H9 (cell line): ENCODE measurements around the gene ACSF3. TPM values are rescaled to one million over a fixed set of nuclear protein-coding genes. Genes with fewer than 3 reads are reported as not detected.

Experiments
- DNase-seq: peaks from one replicate; pipeline ENCODE4 v3.0.0-alpha.2; 2017
- H2AFZ ChIP-seq: one replicate; pipeline ENCODE4 v1.6.1; 2013; ENCODE audit warnings: mild to moderate bottlenecking, low read length, control low read depth, moderate library complexity
- H2AK5ac ChIP-seq: 2 replicates; pipeline ENCODE4 v1.6.1; 2013; ENCODE audit warnings: low read length, control low read depth, mixed read lengths; ENCODE audit not compliant: insufficient read length
- H2BK120ac ChIP-seq: one replicate; pipeline ENCODE4 v1.6.1; 2013; ENCODE audit warnings: low read depth, mild to moderate bottlenecking, low read length, control low read depth, inconsistent platforms; ENCODE audit not compliant: poor library complexity, severe bottlenecking
- H2BK12ac ChIP-seq: 2 replicates; pipeline ENCODE4 v1.6.1; 2013; ENCODE audit warnings: low read length, control low read depth, mixed read lengths, low read depth; ENCODE audit not compliant: insufficient read length
- H2BK15ac ChIP-seq: 2 replicates; pipeline ENCODE4 v1.6.1; 2013; ENCODE audit warnings: low read depth, low read length, control low read depth
- H2BK20ac ChIP-seq: one replicate; pipeline ENCODE4 v1.6.1; 2013; ENCODE audit warnings: low read depth, mild to moderate bottlenecking, low read length, control low read depth, inconsistent platforms; ENCODE audit not compliant: poor library complexity, severe bottlenecking
- H2BK5ac ChIP-seq: 2 replicates; pipeline ENCODE4 v1.6.1; 2013; ENCODE audit warnings: low read length, control low read depth, mixed read lengths; ENCODE audit not compliant: insufficient read length
- H3K14ac ChIP-seq: 2 replicates; pipeline ENCODE4 v1.6.1; 2013; ENCODE audit warnings: low read length, control low read depth; ENCODE audit not compliant: insufficient read depth
- H3K18ac ChIP-seq: 2 replicates; pipeline ENCODE4 v1.6.1; 2013; ENCODE audit warnings: low read depth, mild to moderate bottlenecking, mixed read lengths, low read length, control low read depth; ENCODE audit not compliant: insufficient read length
- H3K23ac ChIP-seq: 2 replicates; pipeline ENCODE4 v1.6.1; 2013; ENCODE audit warnings: low read length, control low read depth, mixed read lengths, low read depth; ENCODE audit not compliant: insufficient read length
- H3K23me2 ChIP-seq: 2 replicates; pipeline ENCODE4 v1.6.1; 2013; ENCODE audit warnings: low read depth, mild to moderate bottlenecking, mixed read lengths, low read length, control low read depth; ENCODE audit not compliant: insufficient read length, poor library complexity, severe bottlenecking
- H3K27ac ChIP-seq: 2 replicates; pipeline ENCODE4 v1.5.1; 2013; ENCODE audit warnings: low read length, control low read depth, mixed read lengths, low read depth; ENCODE audit not compliant: insufficient read length
- H3K27me3 ChIP-seq: 2 replicates; pipeline ENCODE4 v1.6.1; 2013; ENCODE audit warnings: low read length, control low read depth, inconsistent platforms; ENCODE audit not compliant: insufficient read depth
- H3K4ac ChIP-seq: 2 replicates; pipeline ENCODE4 v1.6.1; 2013; ENCODE audit warnings: low read depth, mild to moderate bottlenecking, control low read depth, inconsistent platforms, low read length, moderate library complexity
- H3K4me1 ChIP-seq: 2 replicates; pipeline ENCODE4 v1.6.1; 2013; ENCODE audit warnings: low read length, control low read depth, inconsistent platforms; ENCODE audit not compliant: insufficient read depth
- H3K4me2 ChIP-seq: 2 replicates; pipeline ENCODE4 v1.6.1; 2013; ENCODE audit warnings: low read length, control low read depth, mixed read lengths; ENCODE audit not compliant: insufficient read length, insufficient read depth
- H3K56ac ChIP-seq: 2 replicates; pipeline ENCODE4 v1.6.1; 2013; ENCODE audit warnings: low read depth, mild to moderate bottlenecking, mixed read lengths, low read length, control low read depth; ENCODE audit not compliant: insufficient read length
- H3K79me1 ChIP-seq: 2 replicates; pipeline ENCODE4 v1.6.1; 2013; ENCODE audit warnings: low read depth, mild to moderate bottlenecking, moderate library complexity, low read length, control low read depth, inconsistent platforms; ENCODE audit not compliant: insufficient read depth, poor library complexity, severe bottlenecking
- H3K79me2 ChIP-seq: 2 replicates; pipeline ENCODE4 v1.6.1; 2013; ENCODE audit warnings: low read length, control low read depth, inconsistent platforms; ENCODE audit not compliant: insufficient read depth
- H3K9ac ChIP-seq: 2 replicates; pipeline ENCODE4 v1.6.1; 2013; ENCODE audit warnings: low read length, control low read depth, mixed read lengths; ENCODE audit not compliant: insufficient read length; ENCODE audit errors: extremely low read depth
- H3K9me3 ChIP-seq: one replicate; pipeline ENCODE4 v1.6.1; 2013; ENCODE audit warnings: low read depth, low read length, inconsistent platforms; ENCODE audit not compliant: control insufficient read depth
- H3T11ph ChIP-seq: one replicate; pipeline ENCODE4 v1.6.1; 2013; ENCODE audit warnings: mild to moderate bottlenecking, low read length, control low read depth, inconsistent platforms
- H4K20me1 ChIP-seq: one replicate; pipeline ENCODE4 v1.6.1; 2013; ENCODE audit not compliant: control insufficient read depth, insufficient read length, insufficient read depth
- H4K5ac ChIP-seq: 2 replicates; pipeline ENCODE4 v1.6.1; 2013; ENCODE audit warnings: low read depth, mild to moderate bottlenecking, mixed read lengths, low read length, control low read depth; ENCODE audit not compliant: insufficient read length
- H4K8ac ChIP-seq: replicated peaks from 2 replicates; pipeline ENCODE4 v1.6.1; 2013; ENCODE audit warnings: low read length, control low read depth, mixed read lengths, low read depth; ENCODE audit not compliant: insufficient read length
- H4K91ac ChIP-seq: 2 replicates; pipeline ENCODE4 v1.6.1; 2013; ENCODE audit warnings: low read depth, mild to moderate bottlenecking, moderate library complexity, mixed read lengths, low read length, control low read depth; ENCODE audit not compliant: insufficient read length
- H3K27ac Mint-ChIP-seq, 3 experiments: 2 replicates in 2 of 3; 3 replicates in 1 of 3; pipeline ENCODE4 v1.8.0; 2020 to 2021; ENCODE audit warnings: mixed read lengths in 3 of 3, mild to moderate bottlenecking in 1 of 3, moderate library complexity in 1 of 3
- H3K27me3 Mint-ChIP-seq: 2 replicates; pipeline ENCODE4 v1.8.0; 2021; ENCODE audit warnings: low read depth, mild to moderate bottlenecking, moderate library complexity, mixed read lengths
- H3K36me3 Mint-ChIP-seq, 3 experiments: 2 replicates in 2 of 3; 3 replicates in 1 of 3; pipeline ENCODE4 v1.8.0; 2020 to 2021; ENCODE audit warnings: low read depth in 3 of 3, mixed read lengths in 3 of 3; ENCODE audit not compliant: insufficient read depth in 1 of 3
- H3K4me1 Mint-ChIP-seq, 2 experiments: 2 replicates each; pipeline ENCODE4 v1.8.0; 2020; ENCODE audit warnings: mixed read lengths in 2 of 2
- H3K4me3 Mint-ChIP-seq, 2 experiments: 2 replicates in 1 of 2; 3 replicates in 1 of 2; pipeline ENCODE4 v1.8.0; 2020 to 2021; ENCODE audit warnings: mild to moderate bottlenecking in 2 of 2, mixed read lengths in 2 of 2, moderate library complexity in 1 of 2
- H3K9me3 Mint-ChIP-seq, 2 experiments: 2 replicates in 1 of 2; 3 replicates in 1 of 2; pipeline ENCODE4 v1.8.0; 2020; ENCODE audit warnings: mild to moderate bottlenecking in 2 of 2, mixed read lengths in 2 of 2, moderate library complexity in 1 of 2
- CTCF ChIP-seq: fragments of 200-600 bp; sonication (generic); conservative IDR thresholded peaks from 3 replicates; pipeline ENCODE4 v1.8.0; 2021; ENCODE audit warnings: antibody characterized with exemption, mild to moderate bottlenecking
- WGBS: extraction: QIAGEN DNeasy Blood & Tissue Kit; methylation state at CpG from one replicate; pipeline ENCODE4 v1.1.7; 2013; ENCODE audit warnings: missing lambda C conversion rate, low lambda C conversion rate, mixed read lengths; ENCODE audit not compliant: insufficient read length; ENCODE audit errors: extremely low coverage; 5-methylcytosine and 5-hydroxymethylcytosine counted together
- total RNA-seq: library from RNA; stranded (reverse); gene quantifications from 2 replicates; pipeline ENCODE4 v1.2.1, GENCODE V29; 2021

The ACSF3 gene
- total RNA-seq, 1 experiment from 2014 or later, result 31.3 TPM

- Histone ChIP-seq H3K79me1 (no peaks in the 10 kb centered on the region), H2AK5ac (no peak overlapping the region), H3K56ac (no peak overlapping the region), H4K5ac (no peak overlapping the region), H3K14ac (no peak overlapping the region), H3K4ac (no peak overlapping the region), H3T11ph (no peak overlapping the region), H3K23me2 (no peaks in the 10 kb centered on the region), H3K9me3 (no peaks in the 10 kb centered on the region), H3K18ac (no peak overlapping the region), H4K20me1 (no peaks in the 10 kb centered on the region), H3K23ac (no peak overlapping the region), H3K27ac (no peak overlapping the region), H4K8ac (no peak overlapping the region), H2BK15ac (no peak overlapping the region), H2BK12ac (no peak overlapping the region), H3K4me1 (no peaks in the 10 kb centered on the region; the same call in 1 of the 2 replicates), H3K9ac (no peak overlapping the region), H2AFZ (no peak overlapping the region), H4K91ac (no peak overlapping the region), H2BK120ac (no peak overlapping the region), H3K4me2 (no peak overlapping the region), H3K79me2 (no peaks in the 10 kb centered on the region), H2BK5ac (no peak overlapping the region), H2BK20ac (no peak overlapping the region), H3K27me3 (no peaks in the 10 kb centered on the region)
- peak overlapping the region in 1 of 3 experiments; percentile 87; a peak in 3 of 7 replicates for H3K27ac Mint-ChIP-seq
- H3K9me3 Mint-ChIP-seq, result no peaks in the 10 kb centered on the region; a peak in 2 of 5 replicates
- no peak for DNase-seq
- no peak for TF ChIP-seq CTCF
- no peaks in the 10 kb centered on the region for H3K27me3 Mint-ChIP-seq
- peaks cover 3 to 6% of the 10 kb centered on the region in 2 experiments; a peak in 2 of 4 replicates for H3K4me1 Mint-ChIP-seq
- no CpG with 5 or more reads among the region's 25 CpGs for WGBS
- H3K4me3 Mint-ChIP-seq, result no peak overlapping the region
- H3K36me3 Mint-ChIP-seq, result peaks cover 21 to 57% (median 47%) of the 10 kb centered on the region in 3 experiments
Observed at GRCh38 chr16:89123001-89123830, 29.6 kb downstream of the ACSF3 start.
